Endothelial cell of umbilical vein (primary cell): ENCODE data around the gene LMO7. TPM values are rescaled to one million over a fixed set of nuclear protein-coding genes. Genes with fewer than 3 reads are reported as not detected.

Experiments
- BruUV-seq: library from RNA; stranded (reverse); fragments of 400-500 nt; replicated peaks from 2 replicates; lab custom pipeline; 2021; lab: Mats Ljungman, UMichigan
- CTCF ChIA-PET: fragments of 300-600, 350-600 bp; sonication (Branson Sonifier 250); formaldehyde crosslinking; loops from one replicate; lab custom pipeline; 2021; ENCODE audit warnings: antibody characterized with exemption, inconsistent platforms; lab: Charles Lee
- POLR2A ChIA-PET: fragments of 300-600, 350-600 bp; sonication (Branson Sonifier 250); formaldehyde crosslinking; loops from one replicate; lab custom pipeline; 2021; ENCODE audit warnings: antibody characterized with exemption, inconsistent platforms; lab: Charles Lee
- DNase-seq: peaks from one replicate; pipeline ENCODE4 v3.0.0-alpha.2; 2011; ENCODE audit warnings: low read depth, low spot score
- FAIRE-seq: peaks from 2 replicates; lab custom pipeline; 2011; peaks lifted over from hg19 to GRCh38; lab: Jason Lieb, UNC
- H2AFZ ChIP-seq: 2 replicates; pipeline ENCODE4 v1.6.0; 2012; ENCODE audit warnings: low read depth, low read length, control low read depth, inconsistent platforms
- H3K27ac ChIP-seq: 2 replicates; pipeline ENCODE4 v1.5.1; 2011; ENCODE audit warnings: low read depth, mild to moderate bottlenecking, control low read depth, low read length, moderate library complexity; ENCODE audit not compliant: insufficient read depth
- H3K27me3 ChIP-seq, 2 experiments: 2 replicates each; pipeline versions ENCODE4 v1.6.0 to v1.6.1; 2011; ENCODE audit warnings: low read length in 2 of 2, mixed read lengths in 1 of 2; ENCODE audit not compliant: control insufficient read depth in 2 of 2, insufficient read depth in 2 of 2
- H3K36me3 ChIP-seq, 2 experiments: 2 replicates in 1 of 2; 3 replicates in 1 of 2; pipeline ENCODE4 v1.5.1; 2011; ENCODE audit warnings: low read length in 2 of 2, mild to moderate bottlenecking in 1 of 2, moderate library complexity in 1 of 2; ENCODE audit not compliant: control insufficient read depth in 2 of 2, insufficient read depth in 2 of 2; ENCODE audit errors: extremely low read depth in 1 of 2
- H3K4me1 ChIP-seq: 3 replicates; pipeline ENCODE4 v1.5.1; 2011; ENCODE audit warnings: mild to moderate bottlenecking, low read length; ENCODE audit not compliant: control insufficient read depth, insufficient read depth; ENCODE audit errors: extremely low read depth
- H3K4me2 ChIP-seq: 2 replicates; pipeline ENCODE4 v1.6.1; 2011; ENCODE audit warnings: low read length, control low read depth, mixed read lengths; ENCODE audit not compliant: insufficient read depth
- H3K4me3 ChIP-seq, 3 experiments: fragments of 200-600 bp in 1 of 3; sonication (generic), shearing (Covaris generic) in 1 of 3; replicated peaks in 1 of 3; 2 replicates each; pipeline ENCODE4 v1.5.1; 2011 to 2016; ENCODE audit warnings: control low read depth in 3 of 3, low read length in 3 of 3, mild to moderate bottlenecking in 2 of 3, inconsistent platforms in 1 of 3, low read depth in 1 of 3, moderate library complexity in 1 of 3; ENCODE audit not compliant: insufficient read depth in 1 of 3
- H3K79me2 ChIP-seq: 2 replicates; pipeline ENCODE4 v1.6.0; 2012; ENCODE audit warnings: low read length, inconsistent platforms; ENCODE audit not compliant: control insufficient read depth, insufficient read depth
- H3K9ac ChIP-seq: replicated peaks from 2 replicates; pipeline ENCODE3; 2011; ENCODE audit warnings: low read length, control low read depth; ENCODE audit not compliant: insufficient read depth; ENCODE audit errors: extremely low read depth
- H3K9me1 ChIP-seq: replicated peaks from 3 replicates; pipeline ENCODE4 v1.6.0; 2011; ENCODE audit warnings: mild to moderate bottlenecking, low read length; ENCODE audit not compliant: control insufficient read depth, insufficient read depth; ENCODE audit errors: extremely low read depth
- H3K9me3 ChIP-seq: replicated peaks from 2 replicates; pipeline ENCODE4 v1.5.1; 2012; ENCODE audit warnings: low read length, inconsistent platforms; ENCODE audit not compliant: control insufficient read depth, insufficient read depth
- H4K20me1 ChIP-seq: replicated peaks from 2 replicates; pipeline ENCODE3; 2011; ENCODE audit warnings: mild to moderate bottlenecking, low read length; ENCODE audit not compliant: control insufficient read depth, insufficient read depth; ENCODE audit errors: extremely low read depth
- EZH2 ChIP-seq: IDR thresholded peaks from 2 replicates; pipeline ENCODE4 v1.6.1; 2012; ENCODE audit warnings: borderline replicate concordance, low read depth, mild to moderate bottlenecking, moderate library complexity, low read length, inconsistent platforms; ENCODE audit not compliant: severe bottlenecking
- FOS ChIP-seq: IDR thresholded peaks from 2 replicates; pipeline ENCODE4 v1.6.1; 2011; ENCODE audit warnings: mild to moderate bottlenecking, low read length, moderate library complexity, borderline replicate concordance; ENCODE audit not compliant: insufficient read depth
- GATA2 ChIP-seq: IDR thresholded peaks from 2 replicates; pipeline ENCODE4 v1.7.0; 2011; ENCODE audit warnings: low read depth, mild to moderate bottlenecking, moderate library complexity, mixed read lengths, low read length; ENCODE audit not compliant: insufficient read length, insufficient read depth
- JUN ChIP-seq: IDR thresholded peaks from 2 replicates; pipeline ENCODE4 v1.6.1; 2011; ENCODE audit warnings: borderline replicate concordance, low read depth; ENCODE audit not compliant: insufficient read length, insufficient read depth
- MYC ChIP-seq: IDR thresholded peaks from one replicate; pipeline ENCODE4 v1.6.1; 2011; ENCODE audit warnings: mild to moderate bottlenecking, low read depth, low read length
- POLR2A ChIP-seq: IDR thresholded peaks from 2 replicates; pipeline ENCODE4 v1.6.1; 2012; ENCODE audit warnings: low read depth, mild to moderate bottlenecking, control low read depth, low read length
- POLR2AphosphoS5 ChIP-seq: IDR thresholded peaks from 2 replicates; pipeline ENCODE4 v1.6.1; 2012; ENCODE audit warnings: low read depth, mild to moderate bottlenecking, control low read depth, low read length, moderate library complexity; ENCODE audit not compliant: insufficient read depth
- dilution Hi-C: fragments of 300-500 bp; cut with MboI; formaldehyde crosslinking; loops from one replicate; pipeline ENCODE4 v1.15.0; 2019; ENCODE audit warnings: low sequenced_read_pairs; ENCODE audit not compliant: extremely low pct_ligation_motif_present
- intact Hi-C: fragments of 100-400 bp; cut with micrococcal nuclease; formaldehyde crosslinking; loops from one replicate; pipeline ENCODE4 v1.10.0; 2022
- polyA plus RNA-seq, 4 experiments: library from polyadenylated mRNA; depleted of rRNA in 3 of 4; stranded (reverse) in 3 of 4; unstranded in 1 of 4; fragments of >200 nt; gene quantifications; 2 replicates each; pipeline versions ENCODE4 v1.2.1 to v1.2.3, GENCODE V29; 2011 to 2012; ENCODE audit warnings: missing spikeins in 1 of 4
- total RNA-seq: library from RNA; stranded (reverse); gene quantifications from 2 replicates; pipeline ENCODE4 v1.2.3, GENCODE V29; 2021
- TF ChIP-seq, protein P1 (sequence below): IDR thresholded peaks from 2 replicates; pipeline ENCODE4 v1.6.1; 2011; ENCODE audit not compliant: insufficient read depth, insufficient read length
- TF ChIP-seq, protein P2 (sequence below), 2 donors: IDR thresholded peaks; 1 replicate in 1 of 2; 2 replicates in 1 of 2; pipeline ENCODE4 v1.5.1; 2011; ENCODE audit warnings: low read length in 2 of 2, mild to moderate bottlenecking in 2 of 2, moderate library complexity in 2 of 2, control low read depth in 1 of 2, inconsistent platforms in 1 of 2, low read depth in 1 of 2; ENCODE audit not compliant: insufficient read depth in 1 of 2; ENCODE audit errors: extremely low read depth in 1 of 2

LMO7 gene
- total and polyA plus RNA-seq, 2 donors (not counting 3 experiments of a cell fraction or from before 2014, with no cell fraction given) = 10.5 to 21.1 TPM

DNA sequence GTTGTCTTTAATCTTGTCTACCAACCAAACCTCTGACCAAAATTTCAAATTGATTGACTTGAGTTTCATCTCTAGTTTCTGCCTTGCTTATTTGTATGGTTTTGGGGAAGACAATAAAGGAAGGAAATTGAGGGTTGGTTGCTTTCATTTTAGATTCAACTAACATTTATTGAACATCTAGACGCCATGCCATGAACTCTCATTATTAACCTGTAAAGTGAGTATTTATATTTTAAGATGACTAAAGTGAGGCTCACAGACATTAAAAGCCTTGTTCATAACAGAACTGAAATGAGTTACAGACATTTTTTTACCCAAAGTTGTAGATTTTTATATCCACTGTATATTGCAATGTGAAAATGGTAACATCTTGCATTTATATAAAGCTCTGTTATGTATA, 239.3 kb downstream of the LMO7 start:
- dilution Hi-C loops (no loop called here), intact Hi-C loops (loop anchor here (5.0 to 10.0 kb wide), 2 partner anchors 219 to 1012 kb away; partner anchors contain the start of gene KCTD12)
- Histone ChIP-seq H3K4me3 (no peak overlapping the region), H4K20me1 (no peaks in the 10 kb centered on the region), H3K4me2 (no peak overlapping the region), H3K9me3 (no peaks in the 10 kb centered on the region), H3K27ac (no peak overlapping the region), H2AFZ (no peak overlapping the region), H3K27me3 (peaks cover 0 to 2% of the 10 kb centered on the region in 2 experiments), H3K4me1 (peaks cover 2% of the 10 kb centered on the region), H3K79me2 (no peaks in the 10 kb centered on the region), H3K9ac (no peak overlapping the region), H3K9me1 (no peaks in the 10 kb centered on the region), H3K36me3 (no peaks in the 10 kb centered on the region)
- BruUV-seq = no TSS peak
- no peak for FAIRE-seq
- POLR2A ChIA-PET = no interaction called here
- CTCF ChIA-PET = interaction anchor here (0.6 to 6.4 kb wide), 16 partner anchors 8 to 1105 kb away, joined by 3 to 78 read pairs (median 4); no protein-coding TSS in a partner anchor
- TF ChIP-seq MYC = no peak
- TF ChIP-seq POLR2A = no peak
- no peak for TF ChIP-seq EZH2
- no peak for TF ChIP-seq GATA2
- TF ChIP-seq, protein P1, sequence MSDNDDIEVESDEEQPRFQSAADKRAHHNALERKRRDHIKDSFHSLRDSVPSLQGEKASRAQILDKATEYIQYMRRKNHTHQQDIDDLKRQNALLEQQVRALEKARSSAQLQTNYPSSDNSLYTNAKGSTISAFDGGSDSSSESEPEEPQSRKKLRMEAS = no peak
- TF ChIP-seq POLR2AphosphoS5 = no peak
- TF ChIP-seq FOS = no peak
- no peak for TF ChIP-seq JUN
- TF ChIP-seq, protein P2, sequence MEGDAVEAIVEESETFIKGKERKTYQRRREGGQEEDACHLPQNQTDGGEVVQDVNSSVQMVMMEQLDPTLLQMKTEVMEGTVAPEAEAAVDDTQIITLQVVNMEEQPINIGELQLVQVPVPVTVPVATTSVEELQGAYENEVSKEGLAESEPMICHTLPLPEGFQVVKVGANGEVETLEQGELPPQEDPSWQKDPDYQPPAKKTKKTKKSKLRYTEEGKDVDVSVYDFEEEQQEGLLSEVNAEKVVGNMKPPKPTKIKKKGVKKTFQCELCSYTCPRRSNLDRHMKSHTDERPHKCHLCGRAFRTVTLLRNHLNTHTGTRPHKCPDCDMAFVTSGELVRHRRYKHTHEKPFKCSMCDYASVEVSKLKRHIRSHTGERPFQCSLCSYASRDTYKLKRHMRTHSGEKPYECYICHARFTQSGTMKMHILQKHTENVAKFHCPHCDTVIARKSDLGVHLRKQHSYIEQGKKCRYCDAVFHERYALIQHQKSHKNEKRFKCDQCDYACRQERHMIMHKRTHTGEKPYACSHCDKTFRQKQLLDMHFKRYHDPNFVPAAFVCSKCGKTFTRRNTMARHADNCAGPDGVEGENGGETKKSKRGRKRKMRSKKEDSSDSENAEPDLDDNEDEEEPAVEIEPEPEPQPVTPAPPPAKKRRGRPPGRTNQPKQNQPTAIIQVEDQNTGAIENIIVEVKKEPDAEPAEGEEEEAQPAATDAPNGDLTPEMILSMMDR (IDR thresholded peaks at IDR 0.05; ENCODE audit: extremely low read depth in 1 of 2, insufficient read depth in 1 of 2, low read depth in 1 of 2, low read length in 2 of 2) = no peak
- no peak for DNase-seq
